LNCaP clone FGC (cell line): ENCODE results near the gene COPG2.

Experiments used
- DNase-seq: peaks from one replicate; pipeline ENCODE4 v3.0.0-alpha.2; 2011; ENCODE audit warnings: low read depth
- H3K4me3 ChIP-seq: 2 replicates; pipeline ENCODE4 v1.5.1; 2011; ENCODE audit warnings: mild to moderate bottlenecking, low read depth, low read length, control low read depth
- CTCF ChIP-seq: IDR thresholded peaks from 2 replicates; pipeline ENCODE4 v1.5.1; 2012; ENCODE audit warnings: mild to moderate bottlenecking; ENCODE audit not compliant: control insufficient read depth, insufficient read depth; ENCODE audit errors: extremely low read depth

Gene COPG2

GRCh38 chr7:130654850-130655249, 13.7 kb downstream of the COPG2 start:
- no peak overlapping the region for H3K4me3 ChIP-seq
- DNase-seq, result no peak
- TF ChIP-seq CTCF, result no peak

GRCh38 chr7:130650611-130651120, 17.9 kb downstream of the COPG2 start:
- H3K4me3 ChIP-seq, result no peak overlapping the region
- no peak for TF ChIP-seq CTCF
- no peak for DNase-seq

GRCh38 chr7:130649004-130649790, 19.4 kb downstream of the COPG2 start:
- no peak for DNase-seq
- no peak for TF ChIP-seq CTCF
- no peak overlapping the region for H3K4me3 ChIP-seq

GRCh38 chr7:130648580-130648979, 20.0 kb downstream of the COPG2 start:
- no peak overlapping the region for H3K4me3 ChIP-seq
- no peak for DNase-seq
- TF ChIP-seq CTCF, result no peak

GRCh38 chr7:130642383-130642782, 26.2 kb downstream of the COPG2 start:
- TF ChIP-seq CTCF, result no peak
- DNase-seq, result no peak
- no peak overlapping the region for H3K4me3 ChIP-seq

GRCh38 chr7:130641497-130641896, 27.1 kb downstream of the COPG2 start:
- no peak for TF ChIP-seq CTCF

GRCh38 chr7:130641040-130641439, 27.5 kb downstream of the COPG2 start:
- no peak for DNase-seq
- no peak overlapping the region for H3K4me3 ChIP-seq
- no peak for TF ChIP-seq CTCF

More at GRCh38 chr7:130641497-130641896, 27.1 kb downstream of the COPG2 start:
- no peak for DNase-seq
- H3K4me3 ChIP-seq, result no peak overlapping the region
